Measurements from ENCODE around the gene CLCNKA. TPM values are rescaled to one million over a fixed set of nuclear protein-coding genes. Genes with fewer than 3 reads are reported as not detected.

CLCNKA gene
- polyA plus RNA-seq, 1 donor (not counting 4 experiments of a cell fraction or from before 2014, with no cell fraction given), result not detected

- FAIRE-seq, result no peak
- dilution Hi-C loops (cut with MboI; ENCODE audit: extremely low pct_ligation_motif_present, low sequenced_read_pairs), result no loop called here
These were observed 42.9 kb downstream of the CLCNKA start for GRCh38 chr1:16064536-16065268.

GRCh38 chr1:16065269-16065576 is 43.4 kb downstream of the CLCNKA start:
- H3K9me1 ChIP-seq (ENCODE audit: control insufficient read depth, extremely low read depth, insufficient read depth, low read length), result no peaks in the 10 kb centered on the region
- H3K9ac ChIP-seq (ENCODE audit: control insufficient read depth, extremely low read depth, insufficient read depth, low read length), result no peak overlapping the region
- peaks cover 9% of the 10 kb centered on the region for H3K27me3 ChIP-seq (ENCODE audit: control insufficient read depth, extremely low read depth, insufficient read depth, low read length)
- no peaks in the 10 kb centered on the region for H3K36me3 ChIP-seq (ENCODE audit: control insufficient read depth in 2 of 2, extremely low read depth in 1 of 2, insufficient read depth in 2 of 2, low read length in 2 of 2)
- no peak overlapping the region for H3K27ac ChIP-seq (ENCODE audit: control insufficient read depth, insufficient read depth, low read length)
- H3K9me3 ChIP-seq (ENCODE audit: control insufficient read depth, low read depth, low read length), result no peaks in the 10 kb centered on the region
- H3K79me2 ChIP-seq (ENCODE audit: control insufficient read depth, insufficient read depth, low read length), result no peaks in the 10 kb centered on the region
- no peak overlapping the region for H3K4me2 ChIP-seq (ENCODE audit: control insufficient read depth, extremely low read depth, insufficient read depth, low read depth, low read length)
- no peak for DNase-seq (ENCODE audit: low read depth, low spot score)
- no peak for FAIRE-seq
- no peak overlapping the region for H3K4me3 ChIP-seq (ENCODE audit: control insufficient read depth in 2 of 3, extremely low read depth in 1 of 3, insufficient read depth in 2 of 3, low read depth in 1 of 3, low read length in 3 of 3)
- H4K20me1 ChIP-seq (ENCODE audit: control insufficient read depth, extremely low read depth, insufficient read depth, low read length), result no peaks in the 10 kb centered on the region
- no peak overlapping the region for H2AFZ ChIP-seq (ENCODE audit: control insufficient read depth, low read length)
- H3K4me1 ChIP-seq (ENCODE audit: control insufficient read depth, extremely low read depth, insufficient read depth, low read length), result peaks cover 2% of the 10 kb centered on the region
- dilution Hi-C loops (cut with MboI; ENCODE audit: extremely low pct_ligation_motif_present, low sequenced_read_pairs), result no loop called here
- no peak for TF ChIP-seq CTCF (optimal IDR thresholded peaks at IDR 0.05 in 1 of 3, IDR thresholded peaks at IDR 0.05 in 1 of 3, conservative IDR thresholded peaks at IDR 0.05 in 1 of 3; ENCODE audit: extremely low read depth in 1 of 3, insufficient read depth in 2 of 3, low read length in 3 of 3)
- no peak for TF ChIP-seq EZH2 (IDR thresholded peaks at IDR 0.05; ENCODE audit: low read length)

More at GRCh38 chr1:16064536-16065268, 42.9 kb downstream of the CLCNKA start:
- no peaks in the 10 kb centered on the region for H3K9me1 ChIP-seq (ENCODE audit: control insufficient read depth, extremely low read depth, insufficient read depth, low read length)
- H3K36me3 ChIP-seq (ENCODE audit: control insufficient read depth in 2 of 2, extremely low read depth in 1 of 2, insufficient read depth in 2 of 2, low read length in 2 of 2), result no peaks in the 10 kb centered on the region
- H3K79me2 ChIP-seq (ENCODE audit: control insufficient read depth, insufficient read depth, low read length), result no peaks in the 10 kb centered on the region
- no peaks in the 10 kb centered on the region for H4K20me1 ChIP-seq (ENCODE audit: control insufficient read depth, extremely low read depth, insufficient read depth, low read length)
- peaks cover 9% of the 10 kb centered on the region for H3K27me3 ChIP-seq (ENCODE audit: control insufficient read depth, extremely low read depth, insufficient read depth, low read length)
- no peak overlapping the region for H3K4me3 ChIP-seq (ENCODE audit: control insufficient read depth in 2 of 3, extremely low read depth in 1 of 3, insufficient read depth in 2 of 3, low read depth in 1 of 3, low read length in 3 of 3)
- H3K9me3 ChIP-seq (ENCODE audit: control insufficient read depth, low read depth, low read length), result no peaks in the 10 kb centered on the region
- no peak for TF ChIP-seq CTCF (optimal IDR thresholded peaks at IDR 0.05 in 1 of 3, IDR thresholded peaks at IDR 0.05 in 1 of 3, conservative IDR thresholded peaks at IDR 0.05 in 1 of 3; ENCODE audit: extremely low read depth in 1 of 3, insufficient read depth in 2 of 3, low read length in 3 of 3)
- no peak for TF ChIP-seq EZH2 (IDR thresholded peaks at IDR 0.05; ENCODE audit: low read length)
- no peak overlapping the region for H3K9ac ChIP-seq (ENCODE audit: control insufficient read depth, extremely low read depth, insufficient read depth, low read length)
- H3K4me1 ChIP-seq (ENCODE audit: control insufficient read depth, extremely low read depth, insufficient read depth, low read length), result peaks cover 2% of the 10 kb centered on the region
- no peak overlapping the region for H3K27ac ChIP-seq (ENCODE audit: control insufficient read depth, insufficient read depth, low read length)
- no peak for DNase-seq (ENCODE audit: low read depth, low spot score)
- no peak overlapping the region for H2AFZ ChIP-seq (ENCODE audit: control insufficient read depth, low read length)
- H3K4me2 ChIP-seq (ENCODE audit: control insufficient read depth, extremely low read depth, insufficient read depth, low read depth, low read length), result no peak overlapping the region
